Bronchial smooth muscle cell (primary cell): ENCODE data around the gene ALDH1A2. TPM values are rescaled to one million over a fixed set of nuclear protein-coding genes. Genes with fewer than 3 reads are reported as not detected.

Experiments used
- total RNA-seq: library from RNA; depleted of rRNA; stranded (reverse); fragments of >200 nt; gene quantifications from 2 replicates; pipeline ENCODE4 v1.2.1, GENCODE V29; 2014

ALDH1A2 gene
- total RNA-seq: 1.4 and 1.6 TPM in 2 replicates

DNA sequence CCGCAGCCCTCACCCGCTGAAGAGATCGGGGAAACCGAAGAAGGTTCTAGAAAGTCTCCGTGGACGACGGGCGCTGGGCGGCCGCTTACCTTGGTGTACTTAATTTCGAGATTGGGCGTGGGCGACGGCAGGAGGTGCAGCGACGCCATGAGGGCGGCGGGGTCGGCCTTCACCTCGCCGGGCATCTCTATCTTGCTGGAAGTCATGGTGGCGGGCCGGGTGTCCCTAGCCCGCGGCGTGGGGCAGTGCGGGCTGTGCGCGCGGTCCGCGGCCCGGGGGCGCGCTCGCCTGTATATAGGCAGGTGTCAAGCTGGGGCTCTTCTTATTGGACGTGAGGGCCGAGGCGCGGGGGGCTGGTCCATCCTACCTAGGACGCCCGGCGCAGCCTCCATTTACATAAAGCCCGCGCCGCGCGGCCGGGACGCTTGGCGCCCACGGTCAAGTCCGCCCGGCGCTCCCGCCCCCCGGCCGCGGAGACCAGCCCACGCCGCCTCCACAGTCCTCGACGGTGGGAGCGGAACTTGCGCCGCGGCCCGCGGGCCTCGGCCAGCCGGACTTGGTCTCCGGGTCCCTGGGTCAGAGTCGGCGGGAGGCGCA, at the start of gene ALDH1A2:
ALDH1A2 (minus strand) TSS at position 267 of the 597 bp plus-strand sequence; CDS start at position 206, 61 bp downstream.

Other genes with a start within 250 kb of the ALDH1A2 start
- gene AQP9, start 72.7 kb upstream of the ALDH1A2 start, total RNA-seq: not detected in 2 replicates